ENCODE measurements around the gene CRYBB1. TPM values are rescaled to one million over a fixed set of nuclear protein-coding genes. Genes with fewer than 3 reads are reported as not detected.

CRYBB1 gene
- not detected in 2 replicates for total RNA-seq

DNA sequence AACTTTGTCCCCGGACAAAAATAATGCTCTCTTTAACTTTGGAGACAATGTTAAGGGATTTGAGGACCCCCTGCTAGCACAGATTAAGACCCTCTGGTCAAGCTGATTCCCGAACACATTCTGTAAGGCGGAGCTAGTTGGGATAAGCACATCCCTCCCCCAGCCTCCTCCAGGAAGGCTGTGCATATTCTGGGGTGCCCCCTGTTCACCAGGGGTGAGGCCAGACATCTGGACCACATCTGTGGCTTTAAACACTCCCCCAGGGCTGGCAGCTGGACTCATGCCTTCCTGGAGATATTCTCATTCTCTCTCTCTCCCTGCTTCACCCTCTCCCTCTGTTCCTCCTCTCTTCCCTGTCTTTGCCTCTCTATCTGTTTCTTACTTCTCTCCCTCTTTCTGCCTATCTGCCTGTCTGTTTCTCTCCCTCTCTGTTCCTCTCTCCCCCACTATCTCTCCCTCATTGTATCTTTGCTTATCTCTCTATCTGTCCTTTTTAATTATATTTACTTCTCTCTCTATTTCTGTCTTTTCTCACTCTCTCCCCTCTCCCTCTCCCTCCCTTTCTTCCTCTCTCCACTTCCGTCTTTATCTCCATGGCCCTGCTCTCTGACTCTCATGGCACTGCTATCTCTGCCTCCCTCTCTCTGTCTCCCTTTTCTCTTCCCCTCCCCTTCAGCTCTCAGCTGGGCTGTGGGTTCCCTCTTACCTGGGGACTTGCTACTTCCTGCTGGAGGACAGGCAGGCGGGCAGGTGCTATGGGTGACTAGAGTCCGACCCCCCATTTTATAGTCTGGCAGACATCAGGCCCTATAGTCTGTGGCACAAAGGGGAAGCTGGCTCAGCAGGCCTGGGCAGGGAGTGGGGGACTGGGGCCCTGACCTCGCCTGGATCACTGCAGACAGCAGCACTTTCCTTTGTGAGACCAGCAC is at the start of gene CRYBB1:
Gene CRYBB1 (minus strand): TSS at position 757 of the 929 bp plus-strand sequence. CDS start 1,708 bp downstream, outside the sequence.
- DNase-seq (ENCODE audit: low read depth, low spot score): no peak

DNA sequence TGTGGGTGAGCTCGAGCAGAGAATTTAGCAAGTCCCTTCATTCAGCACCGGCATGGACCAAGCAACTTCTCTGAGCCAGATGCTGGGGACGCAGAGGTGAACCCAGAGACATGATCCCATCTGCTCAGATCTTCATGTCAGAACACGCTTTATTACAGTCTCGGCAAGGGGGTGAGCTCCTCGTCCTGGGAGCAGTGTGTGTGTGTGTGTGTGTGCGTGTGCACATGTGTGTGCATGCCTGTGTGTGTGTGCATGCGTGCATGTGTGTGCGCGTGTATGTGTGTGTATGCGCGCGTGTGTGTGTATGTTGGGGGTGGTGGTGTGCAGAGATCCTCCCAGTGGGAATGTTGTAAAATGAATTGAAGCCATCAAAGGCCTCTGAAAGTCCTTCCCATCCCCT is 49.3 kb upstream of the CRYBB1 start:
- no peak for DNase-seq (ENCODE audit: low read depth, low spot score)

DNA sequence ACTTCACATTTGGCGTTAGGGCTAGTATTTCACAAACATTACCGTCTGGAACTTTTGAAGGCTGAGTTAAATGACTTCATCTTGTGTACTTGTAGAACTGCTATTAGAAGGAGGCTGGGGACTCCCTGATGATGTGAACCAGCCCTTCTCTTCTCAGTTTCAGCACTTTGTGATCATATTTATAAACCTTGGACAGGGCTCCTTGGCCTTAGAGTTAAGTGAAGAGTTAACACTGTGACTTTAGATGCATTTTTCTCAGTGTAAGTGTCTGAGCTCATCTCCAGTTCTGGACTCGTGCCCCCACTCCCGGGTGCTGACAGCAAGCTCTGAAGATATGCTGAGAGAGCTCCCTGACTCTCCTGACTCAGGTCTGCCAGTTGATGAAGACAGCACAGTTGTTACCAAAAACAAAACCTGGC is 48.0 kb upstream of the CRYBB1 start:
- DNase-seq (ENCODE audit: low read depth, low spot score): no peak

DNA sequence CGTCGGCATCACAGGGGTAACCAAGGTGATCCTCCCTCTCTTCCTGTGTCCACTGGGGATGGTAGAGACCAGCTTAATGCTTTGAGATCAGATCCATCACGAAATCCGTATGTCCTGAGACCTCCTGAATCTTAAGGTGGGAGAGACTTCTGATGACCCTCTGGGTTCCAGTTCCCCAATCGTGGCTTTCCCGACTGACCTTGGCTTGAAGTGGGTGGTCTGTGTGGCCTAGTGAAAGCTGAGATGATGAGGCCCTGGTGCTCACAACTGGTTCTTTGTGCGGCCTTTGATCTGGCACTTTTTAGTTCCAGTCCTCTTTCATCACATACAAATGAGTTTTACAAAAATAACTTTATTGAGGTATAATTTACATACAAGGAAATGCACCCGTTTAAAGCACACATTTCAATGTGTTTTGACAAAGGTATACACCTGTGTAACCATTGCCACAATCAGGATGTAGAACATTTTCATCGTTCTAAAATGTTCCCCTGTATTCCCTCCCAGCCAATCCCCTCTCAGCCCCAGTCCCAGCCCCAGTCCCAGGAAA is 45.6 kb upstream of the CRYBB1 start:
- DNase-seq (ENCODE audit: low read depth, low spot score): no peak

DNA sequence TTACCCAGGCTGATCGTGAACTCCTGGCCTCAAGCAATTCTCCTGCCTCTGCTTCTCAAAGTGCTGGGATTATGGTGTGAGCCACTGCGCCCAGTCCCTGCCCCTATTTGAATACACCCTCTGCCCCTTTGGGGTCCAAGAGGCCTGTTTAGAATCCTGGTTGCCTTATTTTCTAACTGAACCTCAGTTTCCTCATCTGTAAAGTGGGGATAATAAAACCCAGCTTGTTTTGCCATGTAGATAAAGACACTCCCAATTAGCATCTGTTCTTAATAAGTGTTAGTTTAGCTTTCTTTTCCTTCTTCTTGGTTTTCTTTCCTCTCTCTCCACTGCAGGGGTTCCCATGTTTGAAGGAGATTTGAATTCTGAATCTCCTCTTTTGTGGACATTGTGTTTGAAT is 44.3 kb upstream of the CRYBB1 start:
- DNase-seq (ENCODE audit: low read depth, low spot score): no peak

DNA sequence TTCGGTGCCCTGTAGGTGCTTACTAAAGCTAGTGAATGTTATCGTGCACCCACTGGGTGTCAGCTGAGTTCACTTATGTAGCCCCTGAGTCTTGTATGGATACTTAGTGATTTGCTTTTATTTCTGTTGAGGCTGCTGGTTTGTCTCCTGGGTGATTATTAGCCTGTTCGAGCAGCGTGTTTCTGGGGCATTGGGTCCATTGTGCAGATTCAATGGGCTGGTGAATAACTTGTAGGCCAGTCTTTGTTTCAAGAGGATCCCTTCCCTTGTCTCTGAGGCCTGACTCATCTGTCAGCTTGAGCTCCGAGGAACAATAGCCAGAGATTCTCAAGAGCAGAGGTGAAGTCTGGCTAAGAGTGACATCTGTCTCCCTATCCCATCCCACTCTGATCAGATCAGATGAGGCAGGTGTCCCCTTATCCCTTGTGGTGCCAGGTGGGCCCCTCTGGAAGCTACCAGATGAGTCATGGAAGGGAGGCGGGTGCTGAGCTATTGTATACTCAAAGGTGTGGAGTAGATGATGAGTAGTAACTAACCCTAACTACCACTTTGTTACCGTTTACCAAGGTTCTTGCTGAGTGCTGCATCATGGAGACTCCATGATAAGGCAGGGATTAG is 43.2 kb upstream of the CRYBB1 start:
- no peak for DNase-seq (ENCODE audit: low read depth, low spot score)

DNA sequence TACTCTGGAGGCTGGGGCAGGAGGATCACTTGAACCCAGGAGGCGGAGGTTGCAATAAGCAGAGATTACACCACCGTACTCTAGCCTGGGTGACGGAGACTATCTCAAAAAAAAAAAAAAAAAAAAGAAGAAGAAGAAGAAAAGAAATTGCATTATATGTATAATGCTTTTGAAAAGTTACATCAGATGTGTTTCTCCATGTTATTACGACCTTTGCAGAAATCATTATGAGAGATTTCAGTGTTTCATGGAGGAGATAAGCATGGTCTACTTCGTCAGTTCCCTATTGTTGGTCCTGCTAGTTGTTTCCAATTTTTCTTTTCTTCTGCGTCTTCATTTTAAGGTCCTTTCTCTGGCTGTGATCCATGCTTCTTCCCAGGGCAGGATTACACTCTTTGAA is 42.5 kb upstream of the CRYBB1 start:
- no peak for DNase-seq (ENCODE audit: low read depth, low spot score)

DNA sequence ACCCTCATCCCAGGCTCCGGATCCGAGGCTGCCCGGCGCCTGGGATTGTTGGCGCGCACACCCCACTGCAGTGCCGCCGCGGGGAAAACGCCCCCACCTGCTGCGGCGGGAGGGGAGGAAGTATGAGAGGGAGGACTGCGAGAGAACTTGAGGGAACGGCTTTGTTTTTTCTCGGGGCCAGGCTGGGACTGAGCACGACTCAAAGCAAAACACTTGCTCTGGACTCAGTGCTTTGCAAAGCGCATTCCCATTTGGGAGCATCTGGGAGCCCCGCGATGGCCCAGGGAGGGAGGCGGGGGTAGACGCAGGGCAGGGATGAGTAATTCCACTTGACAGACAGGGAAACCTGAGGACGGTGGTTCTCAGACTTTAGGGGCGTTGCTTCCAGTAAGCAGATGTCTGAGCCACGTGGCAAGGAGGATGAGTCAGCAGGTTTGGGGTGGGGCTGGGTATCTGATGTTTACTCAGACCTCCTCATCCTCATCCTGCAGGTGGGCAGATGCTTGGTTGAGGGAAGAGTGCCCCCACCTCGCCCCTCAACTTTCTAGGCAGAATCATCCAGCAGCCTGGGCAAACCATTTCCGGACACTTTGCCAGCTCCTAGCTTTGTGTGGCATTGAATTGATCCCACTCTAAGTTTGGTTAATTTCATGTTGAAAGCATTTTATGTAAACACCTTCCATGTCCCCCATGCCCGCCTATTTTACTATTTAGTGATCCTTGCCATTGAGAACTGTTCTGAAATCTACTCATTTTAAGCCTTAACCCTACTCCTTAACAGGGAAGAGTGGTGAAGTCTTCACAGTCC is 41.0 kb upstream of the CRYBB1 start:
- no peak for DNase-seq (ENCODE audit: low read depth, low spot score)

DNA sequence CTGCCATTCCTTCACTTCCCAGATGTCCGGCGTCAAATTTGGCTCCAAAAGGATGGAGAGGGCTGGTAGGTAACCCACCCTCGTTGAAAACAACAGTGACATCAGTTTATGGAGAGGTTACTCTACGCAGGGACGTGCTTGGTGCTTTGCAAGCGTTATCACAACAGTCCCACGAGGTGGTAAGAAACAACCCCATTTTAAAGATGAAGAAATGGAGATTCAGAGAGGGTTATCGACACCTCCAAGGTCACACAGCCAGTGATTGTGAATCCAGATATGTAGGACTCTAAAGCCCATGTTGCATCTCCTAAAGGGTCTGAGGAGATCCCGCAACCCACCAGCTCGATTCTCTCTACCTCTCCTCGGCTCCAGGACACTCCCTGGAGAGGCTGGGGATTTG is 40.3 kb upstream of the CRYBB1 start:
- DNase-seq (ENCODE audit: low read depth, low spot score): no peak

DNA sequence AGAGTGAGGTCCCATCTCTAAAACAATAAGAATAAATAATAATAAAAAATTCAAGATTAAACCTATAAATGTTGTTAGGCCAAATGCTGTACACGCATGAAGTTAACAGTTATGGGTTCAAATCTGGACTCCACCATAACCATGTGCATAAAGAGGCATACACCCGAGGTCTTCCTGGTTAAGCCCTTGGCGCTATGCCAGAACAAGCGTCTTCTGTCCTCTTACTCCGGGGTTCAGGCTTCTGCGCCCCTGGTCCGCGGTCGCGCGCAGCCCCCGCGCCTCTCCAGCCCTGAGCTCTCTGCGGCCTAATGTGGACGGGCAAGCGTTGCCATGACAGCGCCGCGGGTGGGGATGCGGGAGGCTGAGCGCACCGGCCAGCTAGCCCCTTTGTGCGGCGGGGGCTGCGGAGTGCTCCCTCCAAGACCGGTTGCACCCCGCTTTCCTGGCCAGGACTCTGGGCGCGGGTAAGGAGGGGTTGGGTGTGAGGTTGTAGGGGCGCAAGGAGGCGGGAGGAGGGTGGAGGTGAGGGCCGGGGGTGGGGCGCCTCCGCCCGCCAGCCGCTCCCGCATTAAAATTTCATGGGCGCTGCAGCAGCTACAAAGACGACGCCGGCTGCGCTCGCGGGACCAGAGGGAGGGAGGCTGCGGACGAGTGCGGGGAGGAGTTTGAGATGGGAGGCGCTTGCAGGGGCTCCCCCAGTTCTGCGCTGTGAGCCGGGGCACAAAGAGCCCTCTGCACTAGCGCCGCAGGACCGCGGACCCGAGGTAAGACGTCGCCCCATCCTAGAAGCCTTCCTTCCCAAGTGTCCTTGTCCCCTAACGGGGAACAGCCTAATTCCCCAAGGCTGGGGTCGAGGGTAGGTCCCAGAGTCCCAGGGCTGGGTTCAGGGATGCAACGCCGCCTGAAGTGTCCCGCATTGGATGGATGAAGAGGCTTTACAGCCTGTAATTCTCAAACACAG is 39.3 kb upstream of the CRYBB1 start, which contains the start of gene MIAT:
Gene MIAT (plus strand): TSS at position 698 of the 961 bp plus-strand sequence.
- DNase-seq (ENCODE audit: low read depth, low spot score): no peak

DNA sequence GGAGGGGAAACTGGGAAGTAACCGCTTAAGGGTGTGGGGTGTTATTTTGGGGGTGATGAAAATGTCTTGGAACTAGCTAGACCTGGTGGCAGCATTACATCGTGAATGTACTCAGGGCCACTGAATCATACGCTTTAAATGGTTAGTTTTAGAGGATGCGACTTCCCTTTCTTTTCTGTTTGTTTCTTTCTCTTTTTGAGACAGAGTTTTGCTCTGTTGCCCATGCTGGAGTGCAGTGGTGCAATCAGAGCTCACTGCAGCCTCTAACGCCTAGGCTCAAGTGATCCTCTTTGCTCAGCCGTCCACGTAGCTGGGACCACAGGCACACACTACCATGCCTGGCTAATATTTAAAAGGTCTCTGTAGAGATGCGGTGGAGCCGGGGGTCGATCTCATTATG is 34.0 kb upstream of the CRYBB1 start:
- DNase-seq (ENCODE audit: low read depth, low spot score): no peak

DNA sequence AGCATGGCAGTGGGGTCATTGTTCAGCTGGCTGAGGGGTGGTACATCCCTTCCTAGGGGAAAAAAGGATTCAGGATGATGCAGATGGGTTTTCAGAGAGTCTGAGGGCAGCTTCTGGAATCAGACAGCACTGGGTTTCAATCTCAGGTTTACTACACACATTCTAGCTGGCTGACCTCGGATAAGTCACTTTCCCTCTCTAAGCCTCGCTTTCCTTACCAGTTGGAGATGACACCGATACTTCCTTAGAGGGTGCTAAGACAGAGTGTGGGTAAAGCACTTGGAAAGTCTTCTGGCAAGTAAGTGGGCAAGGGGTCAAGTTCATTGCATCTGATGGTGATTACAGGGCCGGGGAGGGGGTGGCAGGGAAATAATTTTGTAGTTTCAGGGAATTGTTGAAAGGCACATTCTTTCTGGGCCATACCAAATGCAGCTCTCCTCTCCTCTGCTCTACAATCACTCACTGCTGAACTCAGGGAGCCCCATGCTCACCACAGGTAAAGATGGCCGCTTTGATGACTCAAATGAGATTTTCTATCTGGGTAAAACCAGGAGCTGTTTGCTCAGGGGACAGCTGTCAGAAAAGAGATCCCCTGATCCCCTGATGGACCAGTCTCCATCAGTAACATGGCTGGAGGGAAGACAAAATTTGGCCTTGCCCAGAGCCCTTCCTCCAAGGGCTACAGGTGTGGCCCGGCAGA is 33.0 kb upstream of the CRYBB1 start:
- no peak for DNase-seq (ENCODE audit: low read depth, low spot score)

DNA sequence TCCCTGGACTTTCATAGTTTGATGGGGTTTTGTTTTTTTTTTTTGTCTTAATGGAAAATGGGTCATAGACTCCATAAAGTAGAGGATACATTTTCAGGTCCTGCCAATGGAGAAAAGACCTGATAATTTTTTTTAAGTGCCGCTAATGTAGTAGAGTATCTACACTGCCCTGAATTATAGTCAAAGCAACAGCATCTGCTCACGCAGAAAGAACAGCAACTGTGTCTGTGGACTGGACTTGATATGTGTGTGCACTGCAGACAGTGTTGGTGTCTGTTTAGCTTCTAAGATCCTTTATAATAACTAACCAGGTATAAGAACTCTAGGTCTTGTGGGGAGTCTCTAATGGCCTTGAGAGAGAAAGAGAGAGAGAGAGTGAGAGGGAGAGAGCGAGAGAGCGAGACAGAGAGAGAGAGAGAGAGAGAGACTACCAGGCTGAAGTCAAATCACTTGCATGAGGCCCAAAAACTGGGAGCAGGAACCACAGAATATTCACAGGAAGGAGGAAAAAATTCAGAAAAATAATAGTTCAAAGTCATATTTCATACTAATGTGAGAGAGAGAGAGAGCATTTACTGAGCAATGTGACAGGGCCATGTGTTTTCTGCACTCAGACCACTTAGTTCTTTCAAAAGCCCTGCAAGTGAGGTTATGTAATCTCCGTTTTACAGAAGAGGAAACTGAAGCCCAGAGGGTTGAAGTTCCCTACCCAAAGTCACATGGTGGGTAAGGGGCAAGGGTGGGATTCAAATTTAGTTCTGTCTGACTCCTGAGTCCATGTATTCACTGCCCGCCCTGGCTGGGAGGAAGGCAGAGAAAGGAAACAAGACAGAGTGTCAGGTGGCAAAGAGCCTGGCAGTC is 30.9 kb upstream of the CRYBB1 start:
- DNase-seq (ENCODE audit: low read depth, low spot score): no peak

DNA sequence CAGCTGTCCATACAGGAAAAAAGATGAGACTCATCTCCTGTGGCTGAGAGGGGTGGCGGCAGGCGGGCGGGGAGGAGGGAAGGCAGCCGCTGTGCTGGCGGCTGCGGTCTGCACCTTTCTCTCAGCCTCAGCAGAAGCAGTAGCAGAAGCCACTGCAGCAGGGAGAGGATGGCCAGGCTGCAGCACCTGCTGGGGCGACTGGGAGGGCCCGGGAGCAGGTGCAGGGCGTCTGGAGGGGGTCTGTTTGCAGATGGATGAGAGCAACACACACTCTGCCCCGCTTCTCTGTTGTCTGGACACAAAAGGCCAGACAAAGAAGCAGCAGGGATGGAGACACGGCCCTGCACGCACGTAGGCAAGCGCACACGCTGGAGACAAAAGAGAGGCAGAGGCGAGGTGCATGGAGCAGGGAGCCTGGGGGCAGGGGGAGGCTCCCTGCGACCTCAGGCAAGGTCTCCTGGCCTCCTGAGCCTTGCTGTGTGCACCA is 30.2 kb upstream of the CRYBB1 start:
- no peak for DNase-seq (ENCODE audit: low read depth, low spot score)

DNA sequence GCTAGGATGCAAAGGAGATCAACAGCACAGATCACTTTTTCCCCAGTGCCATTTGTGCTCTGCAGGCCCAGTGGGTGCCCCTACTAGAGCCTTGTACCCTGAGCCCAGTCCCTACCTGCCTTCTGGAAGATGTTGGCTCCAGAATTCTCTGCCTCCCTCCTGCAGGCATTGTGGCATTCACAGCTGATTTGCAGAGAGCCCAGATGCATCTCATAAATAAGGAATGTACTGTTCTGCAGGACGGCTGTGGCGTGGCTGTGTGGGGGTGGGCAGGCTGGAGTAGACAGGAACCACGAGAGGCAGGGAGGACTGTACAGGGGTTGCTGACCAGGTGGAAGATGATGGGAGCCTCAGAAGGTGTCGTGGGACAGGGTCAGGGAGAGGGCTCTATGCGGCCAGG is 28.3 kb upstream of the CRYBB1 start:
- no peak for DNase-seq (ENCODE audit: low read depth, low spot score)

DNA sequence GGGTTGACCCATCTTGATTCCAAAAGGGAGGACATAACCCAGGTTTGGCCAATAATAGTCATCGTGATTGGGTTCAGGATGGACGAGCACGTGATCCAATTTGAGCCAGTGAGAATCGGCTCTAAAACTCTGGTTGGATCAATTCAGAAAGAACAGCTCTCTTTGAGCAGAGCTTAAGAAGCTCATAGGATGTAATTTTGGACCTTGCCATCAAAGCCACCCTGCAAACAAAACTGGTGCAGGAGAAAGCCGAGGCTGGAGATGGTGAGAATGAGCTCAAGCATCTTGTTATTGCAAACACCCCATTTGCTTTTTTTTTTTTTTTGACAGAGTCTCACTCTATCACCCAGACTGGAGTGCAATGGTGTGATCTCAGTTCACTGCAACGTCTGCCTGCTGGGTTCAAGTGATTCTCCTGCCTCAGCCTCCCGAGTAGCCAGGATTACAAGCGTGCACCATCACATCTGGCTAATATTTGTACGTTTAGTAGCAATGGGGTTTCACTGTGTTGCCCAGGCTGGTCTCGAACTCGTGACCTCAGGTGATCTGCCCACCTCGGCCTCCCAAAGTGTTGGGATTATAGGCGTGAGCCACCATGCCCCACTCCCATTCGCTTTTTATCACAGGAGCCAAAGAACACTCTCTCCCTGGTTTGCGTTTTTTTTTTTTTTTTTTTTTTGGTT is 25.7 kb upstream of the CRYBB1 start:
- DNase-seq (ENCODE audit: low read depth, low spot score): no peak

DNA sequence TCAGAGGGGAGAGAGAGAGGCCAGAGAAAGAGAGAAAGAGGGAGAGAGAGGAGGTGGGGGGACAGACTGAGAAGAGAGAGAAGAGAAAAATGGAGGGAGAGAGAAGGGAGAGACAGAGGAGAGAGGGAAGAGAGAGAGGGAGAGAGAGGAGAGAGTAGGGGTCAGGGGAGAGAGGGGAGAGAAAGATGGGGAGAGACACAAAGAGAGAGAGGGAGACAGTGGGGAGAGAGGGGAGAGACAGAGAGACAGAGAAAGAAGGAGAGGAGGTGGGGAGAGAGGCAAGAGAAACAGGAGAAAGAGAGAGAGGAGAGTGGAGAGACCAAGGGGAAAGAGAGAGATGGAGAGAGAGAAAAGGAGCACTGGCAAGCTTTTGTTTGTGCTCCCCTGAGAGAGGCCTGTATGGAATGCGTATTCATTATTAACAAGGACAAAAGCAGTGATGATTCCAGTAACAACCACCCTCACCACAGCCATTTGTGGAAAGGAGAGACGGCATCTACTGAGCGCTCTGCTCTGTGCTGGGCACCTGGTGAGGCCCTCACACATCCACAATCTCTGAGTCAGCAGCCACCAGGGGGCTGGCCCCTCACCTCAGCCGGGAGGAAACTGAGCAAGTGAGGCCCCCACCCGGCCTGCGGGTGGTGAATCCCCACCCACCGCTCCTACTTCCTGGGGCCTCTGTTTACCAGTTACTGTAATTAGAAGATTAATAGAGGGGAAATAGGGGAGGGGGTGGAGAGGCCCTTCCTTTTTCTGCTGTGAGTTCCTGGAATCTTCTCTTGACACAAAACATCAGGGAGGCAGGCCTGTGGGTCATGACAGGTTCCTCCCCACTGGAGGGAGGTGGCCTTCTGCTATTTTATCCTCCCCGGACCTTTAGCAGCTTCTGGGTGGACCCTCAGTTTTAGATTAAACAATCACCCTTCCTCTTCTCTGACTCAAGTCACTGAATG is 24.9 kb upstream of the CRYBB1 start:
- DNase-seq (ENCODE audit: low read depth, low spot score): no peak

Measured in pulmonary artery endothelial cell (primary cell).